CD4-positive, CD25-positive, alpha-beta regulatory T cell (primary cell): ENCODE results near the gene FGFR2. TPM values are rescaled to one million over a fixed set of nuclear protein-coding genes. Genes with fewer than 3 reads are reported as not detected.

Experiments used
- ATAC-seq, 2 donors: fragments of 150-1000 bp; cut with Tn5 transposase; one replicate each; pipeline ENCODE4 v1.10.0; 2021; ENCODE audit warnings: low read depth in 2 of 2, moderate number of reproducible peaks in 2 of 2, moderate library complexity in 1 of 2
- DNase-seq, 3 donors: peaks; one replicate each; pipeline versions ENCODE4 v3.0.0 to v3.0.0-alpha.2; 2012 to 2022; ENCODE audit warnings: mixed read lengths in 1 of 3
- H3K27ac ChIP-seq: one replicate; pipeline ENCODE4 v1.7.0; 2013; ENCODE audit warnings: mild to moderate bottlenecking, low read length; ENCODE audit not compliant: insufficient read depth, poor library complexity, severe bottlenecking
- H3K27me3 ChIP-seq: one replicate; pipeline ENCODE4 v1.7.0; 2013; ENCODE audit warnings: low read length; ENCODE audit not compliant: control insufficient read depth, insufficient read depth
- H3K36me3 ChIP-seq: one replicate; pipeline ENCODE4 v1.7.0; 2013; ENCODE audit warnings: mild to moderate bottlenecking, low read length, moderate library complexity; ENCODE audit not compliant: control insufficient read depth, insufficient read depth
- H3K4me1 ChIP-seq: 2 replicates; pipeline ENCODE4 v1.7.0; 2013; ENCODE audit warnings: mild to moderate bottlenecking, low read length; ENCODE audit not compliant: insufficient read depth, control insufficient read depth, poor library complexity, severe bottlenecking
- H3K4me3 ChIP-seq: one replicate; pipeline ENCODE4 v1.7.0; 2013; ENCODE audit warnings: low read depth, mild to moderate bottlenecking, low read length, moderate library complexity
- H3K9me3 ChIP-seq, 2 experiments: 1 replicate in 1 of 2; 2 replicates in 1 of 2; pipeline ENCODE4 v1.7.0; 2013; ENCODE audit warnings: low read length in 2 of 2, mild to moderate bottlenecking in 1 of 2, moderate library complexity in 1 of 2; ENCODE audit not compliant: control insufficient read depth in 2 of 2
- H3K27ac Mint-ChIP-seq, 3 donors: one replicate each; pipeline ENCODE4 v1.8.0; 2020 to 2022; ENCODE audit warnings: mild to moderate bottlenecking in 3 of 3, mixed read lengths in 3 of 3, moderate library complexity in 2 of 3
- H3K27me3 Mint-ChIP-seq: one replicate; pipeline ENCODE4 v1.8.0; 2022; ENCODE audit warnings: mild to moderate bottlenecking, mixed read lengths
- H3K36me3 Mint-ChIP-seq: one replicate; pipeline ENCODE4 v1.8.0; 2020; ENCODE audit warnings: mixed read lengths
- H3K4me1 Mint-ChIP-seq, 4 donors: one replicate each; pipeline ENCODE4 v1.8.0; 2020 to 2022; ENCODE audit warnings: mixed read lengths in 4 of 4, mild to moderate bottlenecking in 1 of 4
- H3K4me3 Mint-ChIP-seq, 4 donors: one replicate each; pipeline ENCODE4 v1.8.0; 2020 to 2022; ENCODE audit warnings: mild to moderate bottlenecking in 4 of 4, mixed read lengths in 4 of 4, moderate library complexity in 3 of 4
- H3K9me3 Mint-ChIP-seq, 7 donors: one replicate each; pipeline ENCODE4 v1.8.0; 2020 to 2022; ENCODE audit warnings: mixed read lengths in 7 of 7, mild to moderate bottlenecking in 3 of 7, moderate library complexity in 2 of 7
- polyA plus RNA-seq, 4 donors: library from polyadenylated mRNA; unstranded; fragments of 300-500 nt; fragmentation: Illumina TruSeq; gene quantifications; one replicate each; pipeline ENCODE4 v1.2.3, GENCODE V29; 2021
- total RNA-seq: library from RNA; stranded (reverse); gene quantifications from one replicate; pipeline ENCODE4 v1.2.3, GENCODE V29; 2022

The FGFR2 gene
- total and polyA plus RNA-seq, 5 donors from 2014 or later: 0.32 to 3.1 (median 0.60) TPM

- Mint-ChIP-seq H3K9me3 (peaks cover 0 to 5% (median 0%) of the 10 kb centered on the region in 7 donors), H3K36me3 (no peaks in the 10 kb centered on the region), H3K4me3 (no peak overlapping the region), H3K27ac (no peak overlapping the region), H3K4me1 (no peaks in the 10 kb centered on the region), H3K27me3 (peaks cover 4% of the 10 kb centered on the region)
- no peak overlapping the region for H3K27ac ChIP-seq
- no peaks in the 10 kb centered on the region for H3K36me3 ChIP-seq
- no peak for ATAC-seq
- H3K9me3 ChIP-seq: no peaks in the 10 kb centered on the region
- no peak overlapping the region for H3K4me3 ChIP-seq
- H3K27me3 ChIP-seq: no peaks in the 10 kb centered on the region
- no peaks in the 10 kb centered on the region for H3K4me1 ChIP-seq
- DNase-seq: no peak
Observed at GRCh38 chr10:121615836-121616235, 17.6 kb upstream of the FGFR2 start.

GRCh38 chr10:121615435-121615793, 17.2 kb upstream of the FGFR2 start:
- Histone ChIP-seq H3K4me1 (no peaks in the 10 kb centered on the region), H3K36me3 (no peaks in the 10 kb centered on the region), H3K9me3 (no peaks in the 10 kb centered on the region), H3K27ac (no peak overlapping the region), H3K27me3 (no peaks in the 10 kb centered on the region), H3K4me3 (no peak overlapping the region)
- ATAC-seq (no peak), DNase-seq (no peak)
- no peak overlapping the region for H3K27ac Mint-ChIP-seq
- H3K27me3 Mint-ChIP-seq: peaks cover 5% of the 10 kb centered on the region
- no peaks in the 10 kb centered on the region for H3K36me3 Mint-ChIP-seq
- peaks cover 0 to 4% (median 0%) of the 10 kb centered on the region in 7 donors for H3K9me3 Mint-ChIP-seq
- H3K4me1 Mint-ChIP-seq: no peaks in the 10 kb centered on the region
- H3K4me3 Mint-ChIP-seq: no peak overlapping the region

DNA sequence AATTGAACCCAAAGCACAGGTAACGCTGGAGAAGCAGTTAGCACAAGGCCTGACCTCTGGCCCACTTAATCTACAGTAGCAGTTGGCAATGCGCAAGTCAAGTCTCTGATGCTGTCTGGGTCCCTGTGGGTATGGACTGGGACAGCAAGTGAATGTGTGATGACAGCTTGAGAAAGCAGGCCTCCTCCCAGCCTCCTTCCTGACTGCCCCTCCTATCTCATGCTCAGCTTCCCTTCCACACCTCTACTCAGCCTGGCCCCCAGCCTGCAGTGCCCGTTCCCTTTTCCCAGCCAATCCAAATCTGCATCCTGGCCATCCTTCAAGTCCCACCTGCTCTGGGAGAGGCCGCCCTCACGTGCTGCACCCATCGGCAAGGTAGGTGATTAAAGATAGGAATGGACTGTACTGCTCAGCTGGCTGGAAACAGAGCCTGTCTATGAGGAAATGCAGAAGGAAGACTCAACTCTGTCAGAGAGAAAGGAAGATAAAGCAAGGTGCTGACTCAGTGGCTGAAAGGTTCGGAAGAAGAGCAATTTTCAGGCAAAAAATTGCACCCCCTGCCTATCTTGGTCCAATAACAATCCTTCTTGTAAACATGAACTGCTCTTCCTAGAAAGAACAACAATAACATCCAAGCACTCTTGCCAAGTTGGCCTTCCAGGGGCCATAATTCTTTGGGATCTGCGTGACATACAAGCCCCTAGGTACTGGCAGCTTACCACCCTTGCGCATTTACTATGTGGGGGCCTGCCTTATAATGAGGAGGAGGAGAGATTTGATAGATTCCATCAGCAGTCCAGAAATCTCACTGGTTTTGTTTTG, 16.6 kb upstream of the FGFR2 start:
- Mint-ChIP-seq H3K9me3 (peaks cover 0 to 2% (median 0%) of the 10 kb centered on the region in 7 donors), H3K36me3 (no peaks in the 10 kb centered on the region), H3K27ac (no peak overlapping the region), H3K4me1 (peaks cover 0 to 2% (median 0%) of the 10 kb centered on the region in 4 donors), H3K4me3 (no peak overlapping the region), H3K27me3 (peaks cover 10% of the 10 kb centered on the region)
- no peak for ATAC-seq
- H3K4me1 ChIP-seq: no peaks in the 10 kb centered on the region
- no peaks in the 10 kb centered on the region for H3K36me3 ChIP-seq
- no peak for DNase-seq
- H3K4me3 ChIP-seq: no peak overlapping the region
- H3K27ac ChIP-seq: no peak overlapping the region
- no peaks in the 10 kb centered on the region for H3K9me3 ChIP-seq
- no peaks in the 10 kb centered on the region for H3K27me3 ChIP-seq

- Mint-ChIP-seq H3K36me3 (no peaks in the 10 kb centered on the region), H3K9me3 (peaks cover 0 to 3% (median 0%) of the 10 kb centered on the region in 7 donors), H3K27me3 (peaks cover 14% of the 10 kb centered on the region), H3K4me1 (peaks cover 0 to 5% (median 2%) of the 10 kb centered on the region in 4 donors), H3K4me3 (no peak overlapping the region), H3K27ac (peak overlapping the region in 1 of 3 donors; percentile 29)
- ATAC-seq (no peak), DNase-seq (no peak)
- Histone ChIP-seq H3K4me1 (peaks cover 5% of the 10 kb centered on the region), H3K36me3 (no peaks in the 10 kb centered on the region), H3K27ac (no peak overlapping the region), H3K27me3 (no peaks in the 10 kb centered on the region), H3K4me3 (no peak overlapping the region), H3K9me3 (no peaks in the 10 kb centered on the region)
Observed at GRCh38 chr10:121613456-121613855, 15.2 kb upstream of the FGFR2 start.

- H3K27me3 Mint-ChIP-seq: peaks cover 23% of the 10 kb centered on the region
- H3K4me1 Mint-ChIP-seq: peaks cover 0 to 8% (median 4%) of the 10 kb centered on the region in 4 donors
- H3K27ac Mint-ChIP-seq: no peak overlapping the region
- H3K9me3 ChIP-seq: no peaks in the 10 kb centered on the region
- no peaks in the 10 kb centered on the region for H3K27me3 ChIP-seq
- no peak overlapping the region for H3K4me3 ChIP-seq
- no peaks in the 10 kb centered on the region for H3K36me3 ChIP-seq
- peaks cover 0 to 3% (median 0%) of the 10 kb centered on the region in 7 donors for H3K9me3 Mint-ChIP-seq
- ATAC-seq (no peak), DNase-seq (no peak)
- H3K4me3 Mint-ChIP-seq: no peak overlapping the region
- H3K27ac ChIP-seq: no peak overlapping the region
- no peaks in the 10 kb centered on the region for H3K36me3 Mint-ChIP-seq
- peaks cover 5% of the 10 kb centered on the region for H3K4me1 ChIP-seq
Observed at GRCh38 chr10:121611393-121612159, 13.3 kb upstream of the FGFR2 start.

DNA sequence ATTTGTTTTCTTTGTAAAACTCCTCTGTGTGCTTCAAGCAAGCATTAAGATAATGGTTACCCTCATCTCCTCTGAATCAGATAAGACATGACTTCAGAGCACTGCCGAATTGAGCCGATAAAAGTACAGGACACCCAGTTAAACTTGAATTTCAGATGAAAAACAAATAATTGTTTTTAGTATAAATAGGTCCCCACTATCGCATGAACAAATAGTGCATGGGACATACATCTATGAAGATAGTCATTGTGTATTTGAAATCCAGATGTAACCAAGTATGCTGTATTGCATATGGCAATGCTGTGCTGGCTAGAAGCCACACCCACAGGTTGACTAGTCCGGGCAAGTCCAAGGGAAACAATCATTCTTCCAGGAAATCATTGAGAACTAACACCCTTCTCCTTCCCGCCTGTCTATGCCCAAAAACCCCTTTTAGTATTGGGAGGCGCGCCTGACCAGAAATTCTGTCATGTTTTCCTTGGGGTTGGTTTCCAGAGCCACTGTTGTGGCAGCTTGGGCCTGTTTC, 12.6 kb upstream of the FGFR2 start:
- no peaks in the 10 kb centered on the region for H3K36me3 Mint-ChIP-seq
- peaks cover 0 to 3% (median 0%) of the 10 kb centered on the region in 7 donors for H3K9me3 Mint-ChIP-seq
- H3K4me1 ChIP-seq: peaks cover 5% of the 10 kb centered on the region
- H3K27ac ChIP-seq: no peak overlapping the region
- no peak overlapping the region for H3K4me3 Mint-ChIP-seq
- no peaks in the 10 kb centered on the region for H3K9me3 ChIP-seq
- H3K4me3 ChIP-seq: no peak overlapping the region
- H3K27me3 ChIP-seq: no peaks in the 10 kb centered on the region
- H3K36me3 ChIP-seq: no peaks in the 10 kb centered on the region
- H3K27ac Mint-ChIP-seq: no peak overlapping the region
- peaks cover 30% of the 10 kb centered on the region for H3K27me3 Mint-ChIP-seq
- DNase-seq (no peak), ATAC-seq (no peak)
- H3K4me1 Mint-ChIP-seq: peaks cover 0 to 8% (median 4%) of the 10 kb centered on the region in 4 donors

DNA sequence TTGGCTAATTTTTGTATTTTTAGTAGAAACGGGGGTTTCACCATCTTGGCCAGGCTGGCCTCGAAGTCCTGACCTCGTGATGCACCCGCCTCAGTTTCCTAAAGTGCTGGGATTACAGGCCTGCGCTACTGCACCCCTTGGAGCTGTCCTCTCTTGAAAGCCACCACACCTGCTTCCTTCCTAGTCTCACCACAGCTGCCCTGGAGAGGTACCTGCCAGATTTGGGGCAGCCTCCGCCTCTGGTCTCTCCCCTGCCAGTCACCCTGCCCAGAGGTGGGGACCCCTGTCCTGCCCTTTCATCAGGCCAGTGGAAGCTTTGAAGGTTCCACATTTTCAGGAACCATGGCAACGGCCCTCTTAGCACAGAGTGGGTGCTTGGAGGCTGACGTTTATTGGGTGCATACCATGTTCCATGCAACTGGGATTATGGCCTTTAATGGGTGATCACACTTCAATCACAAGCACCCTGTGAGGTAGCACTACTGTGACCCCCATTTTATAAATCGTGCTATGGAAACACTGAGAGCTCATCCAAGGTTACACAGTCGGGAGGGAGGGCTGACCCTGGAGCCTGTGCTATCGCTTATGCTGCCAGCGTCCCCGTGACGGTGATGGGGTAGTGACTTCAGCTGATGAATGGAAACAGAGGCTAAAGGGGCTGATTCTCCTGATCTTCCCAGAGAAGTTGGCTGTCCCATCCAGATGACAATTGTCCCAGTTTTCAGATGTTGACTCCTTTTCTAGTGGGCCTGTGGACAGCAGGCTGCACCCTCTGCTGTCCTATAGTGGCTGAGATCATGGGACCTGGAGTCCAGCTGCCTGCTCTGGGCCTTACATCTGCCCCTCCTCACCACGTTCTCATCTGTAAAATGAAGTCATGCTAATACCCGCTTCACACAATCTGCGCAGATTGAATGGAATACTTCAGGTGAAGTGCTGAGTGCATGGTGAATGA, 11.5 kb upstream of the FGFR2 start:
- H3K36me3 ChIP-seq: no peaks in the 10 kb centered on the region
- H3K27ac ChIP-seq: no peak overlapping the region
- H3K27ac Mint-ChIP-seq: no peak overlapping the region
- no peaks in the 10 kb centered on the region for H3K9me3 ChIP-seq
- DNase-seq (no peak), ATAC-seq (no peak)
- peaks cover 0 to 8% (median 4%) of the 10 kb centered on the region in 4 donors for H3K4me1 Mint-ChIP-seq
- H3K27me3 Mint-ChIP-seq: peaks cover 30% of the 10 kb centered on the region
- H3K27me3 ChIP-seq: no peaks in the 10 kb centered on the region
- no peak overlapping the region for H3K4me3 Mint-ChIP-seq
- peaks cover 0 to 3% (median 0%) of the 10 kb centered on the region in 7 donors for H3K9me3 Mint-ChIP-seq
- no peak overlapping the region for H3K4me3 ChIP-seq
- no peaks in the 10 kb centered on the region for H3K36me3 Mint-ChIP-seq
- peaks cover 5% of the 10 kb centered on the region for H3K4me1 ChIP-seq
